HT1080 (cell line): ENCODE data around the gene MYO1E. TPM values are rescaled to one million over a fixed set of nuclear protein-coding genes. Genes with fewer than 3 reads are reported as not detected.

Experiments used
- DNase-seq: peaks from one replicate; pipeline ENCODE4 v3.0.0-alpha.2; 2015; ENCODE audit warnings: low read depth
- small RNA-seq: library from RNA; depleted of rRNA; stranded (forward); fragments of <200 nt; gene quantifications from one replicate; pipeline ENCODE3, GENCODE V24; 2014
- total RNA-seq: library from RNA; depleted of rRNA; stranded (reverse); fragments of >200 nt; shearing (Covaris generic); gene quantifications from 2 replicates; pipeline ENCODE4 v1.2.3, GENCODE V29; 2014; rRNA removed

Gene MYO1E
- total RNA-seq, 1 experiment from 2014 or later, result 20.2 TPM

- no peak for DNase-seq
These were observed 284.9 kb downstream of the MYO1E start for GRCh38 chr15:59087731-59088130.

Small RNAs within 50 kb of the gene (small RNA-seq; reads per million reads assigned to genes)
- 0.09 reads per million for gene MIR2116
- not detected for gene RF00019
- gene RNU4-80P, result not detected
- not detected for gene RNU6-212P

Other genes with a start within 250 kb of the MYO1E start
- gene LDHAL6B, start 166.0 kb downstream of the MYO1E start, total RNA-seq, result not detected in 2 replicates
- gene FAM81A, start 65.3 kb upstream of the MYO1E start, total RNA-seq, result 4.1 and 5.0 TPM in 2 replicates
- gene GCNT3, start 238.9 kb upstream of the MYO1E start, total RNA-seq, result 0.10 and 0.79 TPM in 2 replicates